Measurements from ENCODE around the gene COL6A3.

COL6A3 gene

GRCh38 chr2:237345411-237345810 is 68.6 kb downstream of the COL6A3 start:
- no peak overlapping the region for H3K4me3 ChIP-seq (ENCODE audit: low read length)

GRCh38 chr2:237344942-237345341 is 69.0 kb downstream of the COL6A3 start:
- no peak overlapping the region for H3K4me3 ChIP-seq (ENCODE audit: low read length)
- no peak for TF ChIP-seq ZNF274 (IDR thresholded peaks at IDR 0.05; ENCODE audit: low read depth, low read length)

More at GRCh38 chr2:237345411-237345810, 68.6 kb downstream of the COL6A3 start:
- no peak for TF ChIP-seq ZNF274 (IDR thresholded peaks at IDR 0.05; ENCODE audit: low read depth, low read length)

DNA sequence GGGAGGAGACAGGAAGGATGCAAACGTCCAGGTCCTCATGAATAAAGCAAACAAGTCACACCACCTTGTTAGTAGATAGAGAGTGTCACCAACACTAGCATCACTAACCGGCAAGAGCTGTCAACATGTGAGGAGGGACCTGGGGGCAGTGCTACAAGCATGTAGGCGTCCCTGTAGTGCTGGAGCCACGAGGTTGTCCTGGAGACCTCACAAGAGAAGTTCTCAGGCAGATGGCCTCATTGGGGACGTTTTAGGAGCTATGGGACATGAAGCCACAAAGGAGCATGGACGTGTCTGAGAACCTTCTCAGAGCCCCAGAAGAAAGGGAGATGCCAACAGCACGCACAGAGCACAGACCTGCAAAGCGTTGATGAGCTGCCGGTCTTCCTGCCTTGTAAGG is 70.0 kb downstream of the COL6A3 start:
- no peak for TF ChIP-seq ZNF274 (IDR thresholded peaks at IDR 0.05; ENCODE audit: low read depth, low read length)
- H3K4me3 ChIP-seq (ENCODE audit: low read length): no peak overlapping the region

GRCh38 chr2:237341872-237342271 is 72.1 kb downstream of the COL6A3 start:
- no peak overlapping the region for H3K4me3 ChIP-seq (ENCODE audit: low read length)
- TF ChIP-seq ZNF274 (IDR thresholded peaks at IDR 0.05; ENCODE audit: low read depth, low read length): no peak

- no peak overlapping the region for H3K4me3 ChIP-seq (ENCODE audit: low read length)
- TF ChIP-seq ZNF274 (IDR thresholded peaks at IDR 0.05; ENCODE audit: low read depth, low read length): no peak
Observed at GRCh38 chr2:237337586-237337985, 76.4 kb downstream of the COL6A3 start.

DNA sequence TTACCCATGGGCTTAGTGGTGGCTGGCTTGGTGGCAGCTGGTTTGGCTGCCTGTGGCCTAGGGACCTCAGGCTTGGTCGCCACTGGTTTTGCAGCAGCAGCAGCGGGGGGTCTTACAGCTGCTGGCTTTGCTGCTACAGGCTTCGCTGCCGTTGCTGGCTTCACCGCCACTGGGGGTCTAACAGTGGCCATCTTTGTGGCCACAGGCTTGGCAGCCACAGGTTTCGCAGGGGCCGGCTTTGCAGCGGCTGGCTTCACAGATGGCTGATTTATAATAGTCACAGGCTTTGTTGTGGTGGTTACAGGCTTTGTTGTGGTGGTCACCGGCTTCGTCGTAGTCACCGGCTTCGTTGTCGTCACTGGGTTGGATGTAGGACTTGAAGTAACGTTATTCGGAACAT is 77.8 kb downstream of the COL6A3 start:
- no peak overlapping the region for H3K4me3 ChIP-seq (ENCODE audit: low read length)
- no peak for TF ChIP-seq ZNF274 (IDR thresholded peaks at IDR 0.05; ENCODE audit: low read depth, low read length)

- no peak for TF ChIP-seq ZNF274 (IDR thresholded peaks at IDR 0.05; ENCODE audit: low read depth, low read length)
Observed at GRCh38 chr2:237333748-237334147, 80.2 kb downstream of the COL6A3 start.

GRCh38 chr2:237330541-237330940 is 83.4 kb downstream of the COL6A3 start:
- no peak for TF ChIP-seq ZNF274 (IDR thresholded peaks at IDR 0.05; ENCODE audit: low read depth, low read length)

More at GRCh38 chr2:237333748-237334147, 80.2 kb downstream of the COL6A3 start:
- H3K4me3 ChIP-seq (ENCODE audit: low read length): no peak overlapping the region

GRCh38 chr2:237327175-237327950 is 86.6 kb downstream of the COL6A3 start:
- no peak for TF ChIP-seq ZNF274 (IDR thresholded peaks at IDR 0.05; ENCODE audit: low read depth, low read length)
- H3K4me3 ChIP-seq (ENCODE audit: low read length): no peak overlapping the region

More at GRCh38 chr2:237330541-237330940, 83.4 kb downstream of the COL6A3 start:
- no peak overlapping the region for H3K4me3 ChIP-seq (ENCODE audit: low read length)

- TF ChIP-seq ZNF274 (IDR thresholded peaks at IDR 0.05; ENCODE audit: low read depth, low read length): no peak
Observed at GRCh38 chr2:237326266-237327171, 87.4 kb downstream of the COL6A3 start.

DNA sequence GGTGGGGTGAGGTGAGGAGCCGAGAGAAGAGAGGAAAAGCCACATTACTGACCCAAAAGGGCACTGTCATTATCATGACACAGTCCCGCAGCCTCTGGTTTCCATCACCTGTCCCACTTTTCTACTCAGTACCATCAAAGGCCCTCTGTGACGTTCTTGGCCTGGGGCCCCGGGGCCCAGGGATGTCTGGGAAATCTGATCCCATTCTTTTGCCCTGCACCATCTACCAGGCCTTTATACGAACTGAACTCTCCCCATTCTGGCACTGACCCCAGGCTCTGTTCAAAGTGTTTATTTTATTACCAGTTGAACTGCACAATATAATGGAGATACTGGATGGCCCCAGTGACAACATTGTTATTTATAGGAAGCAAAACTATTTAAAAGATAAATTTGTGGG is 89.1 kb downstream of the COL6A3 start:
- no peak for TF ChIP-seq ZNF274 (IDR thresholded peaks at IDR 0.05; ENCODE audit: low read depth, low read length)
- no peak overlapping the region for H3K4me3 ChIP-seq (ENCODE audit: low read length)

More at GRCh38 chr2:237326266-237327171, 87.4 kb downstream of the COL6A3 start:
- H3K4me3 ChIP-seq (ENCODE audit: low read length): no peak overlapping the region

DNA sequence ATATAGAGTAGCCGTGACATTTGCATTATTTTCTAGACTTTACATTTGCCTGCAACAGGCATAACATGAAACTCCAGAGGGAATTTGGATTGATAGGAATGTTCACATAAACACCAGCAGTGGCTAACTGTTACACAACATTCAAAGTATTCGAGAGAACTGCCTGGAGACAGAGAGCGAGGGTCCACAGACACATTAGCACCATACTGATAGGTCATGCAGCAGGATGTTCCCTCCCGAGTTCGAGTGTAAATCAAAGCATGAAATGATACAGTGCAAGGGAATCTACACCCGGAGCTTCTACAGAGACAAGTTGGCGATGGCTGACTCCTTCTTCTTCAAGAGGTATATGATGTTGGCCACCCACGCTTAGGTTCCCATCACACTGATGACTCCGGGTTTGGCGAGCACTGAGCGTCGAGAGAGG is 89.5 kb downstream of the COL6A3 start:
- no peak for TF ChIP-seq ZNF274 (IDR thresholded peaks at IDR 0.05; ENCODE audit: low read depth, low read length)
- H3K4me3 ChIP-seq (ENCODE audit: low read length): no peak overlapping the region

- no peak overlapping the region for H3K4me3 ChIP-seq (ENCODE audit: low read length)
- TF ChIP-seq ZNF274 (IDR thresholded peaks at IDR 0.05; ENCODE audit: low read depth, low read length): no peak
Observed at GRCh38 chr2:237323656-237324055, 90.3 kb downstream of the COL6A3 start.

GRCh38 chr2:237322564-237322963 is 91.4 kb downstream of the COL6A3 start:
- TF ChIP-seq ZNF274 (IDR thresholded peaks at IDR 0.05; ENCODE audit: low read depth, low read length): no peak
- H3K4me3 ChIP-seq (ENCODE audit: low read length): no peak overlapping the region

GRCh38 chr2:237321746-237322145 is 92.2 kb downstream of the COL6A3 start:
- TF ChIP-seq ZNF274 (IDR thresholded peaks at IDR 0.05; ENCODE audit: low read depth, low read length): no peak
- H3K4me3 ChIP-seq (ENCODE audit: low read length): no peak overlapping the region
